HL-60/S4 (cell line): ENCODE results near the gene ZFR.

Experiments used
- in situ Hi-C: fragments of 300-500 bp; cut with MboI; formaldehyde crosslinking; loops from 2 replicates; pipeline ENCODE4 v1.14.3; 2022; ENCODE audit warnings: low sequenced_read_pairs

The ZFR gene

DNA sequence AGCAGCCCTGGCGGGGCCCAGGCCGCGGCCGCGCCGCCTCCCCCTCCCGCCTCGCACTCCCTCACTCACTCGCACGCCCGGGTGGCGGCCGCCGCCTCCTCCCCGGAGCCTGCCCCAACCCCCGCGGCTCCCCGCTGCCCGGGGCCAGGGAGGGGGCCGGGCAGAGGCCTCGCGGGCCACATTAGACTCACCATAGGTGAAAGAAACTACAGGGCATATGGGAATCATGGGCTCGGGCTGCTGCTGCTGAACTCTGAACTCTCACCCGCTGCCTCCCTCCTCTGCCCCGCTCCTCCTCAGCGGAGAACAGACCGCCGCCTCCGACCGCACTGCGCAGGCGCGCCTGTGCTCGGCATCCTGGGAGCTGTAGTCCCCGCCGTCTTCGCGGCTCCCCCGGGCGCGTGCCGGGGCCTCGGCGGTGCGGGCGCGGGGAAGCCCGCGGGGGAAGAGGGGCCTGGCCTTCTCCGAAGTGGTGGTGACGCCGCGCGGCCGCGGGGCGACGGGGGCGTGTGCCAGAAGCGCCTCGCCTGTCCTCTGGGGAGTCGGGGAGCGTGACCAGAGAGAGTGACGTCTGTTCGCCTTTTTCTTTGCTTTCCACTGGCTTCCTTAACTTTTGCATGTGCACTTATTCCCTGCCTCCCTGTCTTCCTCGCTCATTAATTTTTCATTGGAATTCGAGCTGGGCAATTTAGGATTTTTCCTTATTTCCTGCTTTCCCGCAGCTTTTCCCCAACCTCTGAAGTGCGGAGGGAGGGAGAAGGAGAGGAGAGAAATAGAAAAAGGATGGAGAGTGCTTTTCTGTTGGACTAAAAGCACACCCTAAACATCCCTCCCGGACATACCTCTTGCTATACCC lies at the start of gene ZFR:
Gene ZFR, minus strand, starts transcription at position 310 of the 856 bp plus-strand sequence. Its CDS starts 82 bp downstream, at position 228.
- in situ Hi-C loops, result no loop called here

DNA sequence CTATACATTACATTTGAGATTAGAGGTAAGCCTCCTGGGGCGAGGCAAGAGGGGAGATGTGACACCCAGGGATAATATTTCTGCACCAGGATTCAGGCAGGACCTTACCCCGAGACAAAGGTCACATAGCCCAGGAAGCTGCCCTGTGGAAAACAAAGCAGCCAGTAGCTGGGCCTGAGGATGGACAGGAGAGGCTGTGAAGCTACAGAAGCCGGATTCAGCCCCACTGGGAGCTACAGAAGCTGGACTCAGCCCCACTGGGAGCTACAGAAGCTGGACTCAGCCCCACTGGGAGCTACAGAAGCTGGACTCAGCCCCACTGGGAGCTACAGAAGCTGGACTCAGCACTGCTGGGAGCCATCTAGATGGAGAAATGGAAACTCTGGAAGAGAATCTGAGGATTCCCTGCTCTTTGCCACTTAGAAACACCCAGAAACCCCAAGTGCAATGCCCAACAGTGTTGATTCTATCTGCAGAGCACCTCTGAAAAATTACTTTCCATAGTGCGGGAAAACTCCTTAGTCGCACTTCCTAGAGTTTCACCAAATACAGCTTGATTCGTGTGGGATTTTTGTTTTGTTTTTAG lies 46.5 kb upstream of the ZFR start:
- in situ Hi-C loops, result no loop called here

DNA sequence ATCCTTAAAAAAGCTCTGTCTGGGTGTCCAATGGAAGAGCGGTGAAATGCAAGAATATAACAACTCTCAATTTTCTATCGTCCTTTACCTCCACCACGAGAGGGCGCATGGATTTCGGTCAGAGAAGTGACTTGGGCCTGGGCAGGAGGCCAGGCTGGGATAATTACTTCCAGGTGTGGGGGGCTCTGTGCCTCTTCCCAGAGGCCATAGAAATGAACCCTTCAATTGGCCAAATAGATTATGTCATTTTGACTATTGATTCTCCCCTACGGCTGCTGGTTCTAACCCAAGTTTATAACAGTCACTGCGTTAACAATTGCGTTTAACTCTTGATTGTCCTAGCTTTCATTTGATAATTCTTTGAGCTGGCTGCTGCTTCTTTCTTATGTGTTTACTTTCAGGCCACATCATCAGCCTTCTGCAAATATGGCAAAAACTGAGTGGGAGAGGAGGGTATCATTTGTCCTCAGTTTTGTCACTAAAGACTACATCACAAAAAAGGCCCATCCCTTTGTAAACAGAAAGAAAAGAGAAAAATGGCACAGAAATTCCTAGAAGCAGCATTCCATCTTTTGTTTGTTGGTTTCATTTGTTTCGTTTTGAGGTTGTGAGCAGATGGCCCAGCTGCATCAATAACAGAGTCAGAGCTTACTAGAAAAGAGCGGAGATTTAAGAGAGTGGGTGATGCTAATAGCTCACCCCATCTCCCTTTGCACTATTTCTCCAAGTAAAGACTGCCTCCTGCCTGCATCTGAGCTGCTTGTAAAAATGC lies 45.4 kb upstream of the ZFR start:
- in situ Hi-C loops, result loop anchor here (5.0 kb wide), 1 partner anchor 102 kb away; no protein-coding TSS in a partner anchor

DNA sequence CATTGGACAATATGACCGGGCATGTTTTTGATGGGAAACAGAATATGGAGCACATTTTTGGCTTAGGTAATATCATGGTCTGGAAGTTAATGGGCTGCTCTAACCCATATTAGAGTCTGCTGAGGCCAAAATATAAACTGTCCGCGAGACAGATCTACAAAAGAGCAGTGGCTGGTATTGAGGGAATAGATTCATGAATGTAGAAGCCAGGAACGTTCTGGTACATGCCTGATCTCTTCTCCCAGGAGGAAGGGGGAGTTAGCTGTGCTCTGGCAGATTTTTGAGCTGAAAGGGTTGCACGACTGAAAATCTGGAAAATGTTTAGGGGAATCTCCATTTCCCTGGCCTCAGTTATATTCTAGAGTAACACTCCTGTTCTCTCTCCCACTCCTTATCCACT lies 42.9 kb upstream of the ZFR start:
- in situ Hi-C loops, result loop anchor here (5.0 kb wide), 1 partner anchor 105 kb away; no protein-coding TSS in a partner anchor

DNA sequence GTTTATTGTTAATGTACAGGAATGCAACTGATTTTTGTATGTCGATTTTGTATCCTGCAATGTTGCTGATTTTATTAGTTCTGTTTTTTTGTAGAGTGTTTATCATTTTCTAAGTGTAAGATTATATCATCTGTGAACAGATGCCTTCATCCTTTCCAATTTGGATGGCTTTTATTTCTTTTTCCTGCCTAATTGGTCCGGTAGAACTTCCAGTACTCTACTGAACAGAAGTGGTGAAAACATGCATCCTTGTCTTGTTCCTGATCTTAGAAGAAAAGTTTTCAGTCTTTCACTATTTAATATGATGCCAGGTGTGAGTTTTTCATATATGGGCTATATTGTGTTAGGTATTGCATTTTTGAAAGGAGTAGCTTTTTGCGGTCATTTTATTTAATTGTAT lies 42.5 kb upstream of the ZFR start:
- in situ Hi-C loops, result loop anchor here (5.0 kb wide), 1 partner anchor 105 kb away; no protein-coding TSS in a partner anchor

DNA sequence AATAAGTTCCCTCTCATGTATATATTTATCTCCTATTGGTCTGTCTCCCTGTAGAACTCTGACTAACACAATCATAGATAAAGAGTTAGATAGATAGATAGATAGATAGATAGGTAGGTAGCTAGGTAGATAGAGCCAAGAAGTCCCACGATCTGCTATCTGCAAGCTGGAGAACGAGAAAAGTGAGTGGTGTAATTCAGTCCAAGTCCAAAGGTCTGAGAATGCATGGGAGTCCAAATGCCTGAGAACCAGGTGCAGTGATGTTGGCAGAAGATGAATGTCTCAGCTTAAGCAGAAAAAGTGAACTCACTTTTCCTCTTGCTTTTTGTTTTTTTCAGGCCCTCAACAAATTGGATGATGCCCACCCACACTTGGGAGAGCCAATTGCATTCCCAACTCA lies 37.7 kb upstream of the ZFR start:
- in situ Hi-C loops, result no loop called here

DNA sequence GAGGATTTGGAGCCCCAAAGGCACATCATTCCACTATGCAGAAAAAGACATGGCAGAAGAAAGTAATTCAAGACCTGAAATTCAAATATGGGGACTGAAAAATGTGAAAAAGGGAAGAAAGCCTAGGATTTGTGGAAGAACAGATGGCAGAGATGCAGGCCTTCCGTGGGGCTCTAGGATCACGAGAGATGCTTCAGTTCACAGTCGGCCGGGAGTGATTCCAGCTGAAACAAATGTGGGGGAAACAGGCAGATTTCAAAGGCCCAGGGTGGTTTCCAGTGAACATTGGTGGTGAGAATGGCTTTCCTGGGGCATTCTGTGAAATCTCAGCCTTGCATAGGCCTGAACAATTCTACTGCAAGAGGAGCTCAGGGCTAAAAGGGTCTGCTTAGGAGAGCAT lies 34.6 kb upstream of the ZFR start:
- in situ Hi-C loops, result no loop called here

DNA sequence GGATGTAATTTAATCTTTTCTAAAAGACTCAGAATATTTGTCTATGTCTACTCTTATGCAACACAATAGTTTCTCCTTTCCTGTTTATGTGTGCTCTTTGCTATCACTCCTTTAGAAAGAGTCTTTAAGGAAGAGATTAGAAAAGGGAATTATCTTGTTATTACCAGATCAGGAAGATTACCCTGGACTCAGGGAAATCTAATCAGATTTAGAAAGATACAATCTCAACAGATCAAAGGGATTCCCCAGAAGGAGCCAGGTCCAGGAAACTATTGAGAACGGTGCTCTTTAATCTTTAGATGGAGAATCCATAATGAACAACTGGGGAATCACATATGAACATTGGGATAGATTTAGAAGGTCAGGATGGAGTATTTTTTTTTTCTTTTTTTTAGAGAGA lies 32.4 kb upstream of the ZFR start:
- in situ Hi-C loops, result no loop called here

DNA sequence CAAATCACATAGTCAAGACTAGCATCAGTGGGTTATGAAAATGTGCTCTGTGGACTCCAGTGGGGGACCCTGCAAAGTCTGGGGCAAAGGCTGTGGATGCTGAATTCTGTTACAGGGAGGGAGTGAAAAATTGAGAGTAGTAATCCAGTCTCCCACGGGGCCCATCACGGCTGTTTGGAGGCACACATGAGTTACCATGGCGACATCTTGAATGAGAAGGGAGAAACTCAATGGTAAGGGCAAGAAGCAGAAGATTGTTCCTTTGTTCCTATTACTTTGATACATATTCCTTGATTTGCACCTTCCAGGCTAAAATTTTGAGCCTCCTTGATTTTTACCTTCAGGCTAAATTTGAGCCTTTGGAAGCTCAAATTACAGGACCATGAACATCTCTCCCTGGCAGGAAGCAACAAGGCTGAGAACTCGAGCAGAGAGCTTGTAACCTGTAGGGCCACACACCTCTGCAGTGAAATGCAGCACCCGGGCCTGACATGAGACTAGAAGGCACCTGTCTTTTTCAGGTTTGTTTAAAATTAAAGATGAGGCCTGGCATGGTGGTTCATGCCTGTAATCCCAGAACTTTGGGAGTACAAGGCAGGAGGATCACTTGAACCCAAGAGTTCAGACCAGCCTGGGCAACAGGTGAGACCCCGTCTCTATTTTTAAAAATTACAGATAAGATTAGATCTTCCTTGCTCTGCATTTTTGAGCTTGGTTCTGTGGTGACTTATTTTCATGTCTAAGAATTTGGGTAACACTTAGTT lies 31.0 kb upstream of the ZFR start:
- in situ Hi-C loops, result no loop called here

DNA sequence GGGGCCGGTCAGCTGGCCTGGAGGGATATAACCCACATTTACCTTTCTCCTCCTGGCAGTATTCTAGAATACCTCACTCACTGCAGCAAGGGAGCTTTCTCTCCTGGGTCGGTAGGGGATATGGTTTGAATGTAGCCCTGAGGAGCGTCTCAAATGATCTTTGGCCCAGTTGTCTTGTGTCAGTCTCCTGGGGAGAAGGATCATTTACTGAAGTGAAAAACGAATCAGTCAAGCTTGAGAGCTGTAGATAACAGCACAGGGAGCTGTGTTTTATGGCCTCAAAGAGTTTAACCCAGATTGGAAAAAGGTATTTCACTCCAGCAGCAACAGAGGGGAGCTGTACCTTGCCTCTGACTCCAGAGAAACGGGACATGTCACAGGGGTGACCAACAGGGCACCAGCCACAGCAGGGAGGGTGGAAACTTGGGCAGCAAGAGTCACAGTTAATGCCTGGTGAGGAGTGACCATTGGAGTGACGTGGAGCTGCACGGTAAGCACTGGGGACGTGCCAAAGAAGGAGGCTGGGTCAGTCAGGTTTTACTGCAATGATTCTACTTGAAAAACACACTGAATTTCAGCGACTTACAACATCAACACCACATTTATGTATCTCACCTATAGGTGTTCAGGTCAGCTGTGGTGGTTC lies 29.8 kb upstream of the ZFR start:
- in situ Hi-C loops, result no loop called here

DNA sequence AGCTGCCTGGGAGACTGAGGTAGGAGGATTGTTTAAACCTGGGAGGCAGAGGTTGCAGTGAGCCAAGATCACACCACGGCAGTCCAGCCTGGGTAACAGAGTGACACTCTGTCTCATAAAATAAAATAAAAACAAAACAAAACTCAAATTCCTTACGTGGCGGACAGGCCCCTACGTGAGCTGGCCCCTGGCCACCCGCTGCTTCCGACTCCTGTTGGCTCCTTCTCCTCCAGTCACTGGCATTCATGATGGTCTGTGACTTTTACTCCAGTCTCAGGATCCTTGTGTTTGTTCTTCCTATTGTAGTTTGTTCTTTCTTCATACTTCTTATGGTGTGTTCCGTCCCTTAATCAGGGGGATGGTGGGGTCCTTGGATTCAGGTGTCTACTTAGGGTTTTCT lies 28.5 kb upstream of the ZFR start:
- in situ Hi-C loops, result no loop called here

DNA sequence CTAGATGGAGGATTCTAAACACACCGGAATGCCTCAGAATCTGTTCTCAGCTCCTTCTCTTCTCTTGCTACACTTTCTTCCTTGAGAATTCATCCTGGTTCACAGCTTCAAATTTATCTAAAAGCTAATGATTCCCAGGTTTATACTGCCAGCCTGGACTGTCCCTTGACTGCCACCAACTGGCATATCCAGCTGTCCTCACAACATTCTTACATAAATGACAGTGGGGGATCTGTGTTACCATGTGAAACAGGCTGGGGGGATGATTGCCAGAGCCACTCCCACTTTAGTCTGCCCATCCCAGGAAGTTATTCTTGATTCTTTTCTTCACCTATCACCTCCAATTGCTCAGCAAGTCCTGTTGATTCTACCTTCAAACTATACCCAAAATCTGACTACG lies 27.2 kb upstream of the ZFR start:
- in situ Hi-C loops, result no loop called here

DNA sequence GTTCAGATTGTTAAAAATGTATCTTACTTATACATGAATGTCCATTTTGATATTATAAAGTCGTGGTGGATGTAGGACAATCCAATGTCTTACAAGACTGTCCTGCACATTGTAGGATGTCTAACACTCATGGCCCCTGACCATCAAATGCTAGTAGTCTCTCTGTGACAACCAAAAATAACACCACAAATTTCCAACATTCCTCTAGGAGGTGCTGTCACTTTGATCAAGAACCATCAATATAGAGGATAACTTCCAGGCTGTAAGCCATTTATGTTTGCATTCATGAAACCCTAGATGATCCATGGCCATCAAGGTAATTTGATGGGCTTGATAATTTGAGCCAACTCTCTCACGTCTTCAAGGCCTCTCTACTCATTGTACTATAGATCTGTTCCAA lies 20.5 kb upstream of the ZFR start:
- in situ Hi-C loops, result no loop called here

DNA sequence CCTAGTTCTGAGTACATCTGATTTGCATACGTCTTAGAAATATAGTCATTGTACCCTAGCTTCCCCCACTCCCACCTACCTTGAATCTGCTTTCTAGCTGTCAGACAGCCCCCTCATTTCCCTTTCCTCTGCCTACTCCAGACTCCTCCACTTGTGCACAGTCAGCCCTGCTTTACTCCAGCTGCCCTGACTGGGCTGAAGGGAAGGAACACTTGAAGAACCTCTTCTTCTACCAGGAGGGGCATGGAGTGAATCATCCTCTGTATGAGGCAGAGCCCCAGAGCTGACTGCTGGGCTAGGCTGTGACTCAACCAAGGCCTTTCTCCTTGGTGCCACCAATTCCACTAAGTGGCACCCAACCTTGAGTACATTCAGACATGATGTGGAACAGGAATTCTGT lies 18.1 kb upstream of the ZFR start:
- in situ Hi-C loops, result no loop called here

DNA sequence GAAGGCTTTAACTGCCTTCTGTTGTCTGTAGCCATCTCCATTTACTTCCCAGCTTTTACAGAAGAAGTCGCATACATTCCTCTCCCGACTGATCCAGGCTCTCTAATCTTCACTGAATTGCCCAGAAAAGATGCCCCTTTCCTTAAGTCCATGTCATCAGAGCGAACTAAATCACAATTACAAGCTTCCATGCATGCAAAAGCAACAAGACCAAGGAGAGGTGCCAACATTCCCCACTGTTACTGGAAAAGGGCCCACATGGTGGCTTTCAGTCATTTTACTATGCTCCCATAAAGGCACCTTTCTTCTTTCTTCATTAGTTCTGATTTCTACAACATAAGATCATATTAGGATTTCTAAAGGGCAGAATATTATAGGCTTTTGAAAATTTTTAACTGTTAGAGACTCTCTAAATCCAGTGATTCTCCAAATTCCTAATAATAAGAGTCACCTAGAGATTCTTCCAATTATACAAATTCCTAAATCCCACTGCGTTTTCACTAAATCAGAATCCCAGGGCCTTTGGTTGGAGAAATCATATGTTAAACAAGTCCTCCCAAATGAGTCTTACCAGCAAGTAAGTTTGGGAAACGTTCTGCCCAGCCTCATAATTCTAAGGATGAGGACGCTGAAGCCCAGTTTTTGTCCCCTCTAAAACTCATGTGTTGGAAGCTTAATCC lies 17.0 kb upstream of the ZFR start:
- in situ Hi-C loops, result no loop called here

DNA sequence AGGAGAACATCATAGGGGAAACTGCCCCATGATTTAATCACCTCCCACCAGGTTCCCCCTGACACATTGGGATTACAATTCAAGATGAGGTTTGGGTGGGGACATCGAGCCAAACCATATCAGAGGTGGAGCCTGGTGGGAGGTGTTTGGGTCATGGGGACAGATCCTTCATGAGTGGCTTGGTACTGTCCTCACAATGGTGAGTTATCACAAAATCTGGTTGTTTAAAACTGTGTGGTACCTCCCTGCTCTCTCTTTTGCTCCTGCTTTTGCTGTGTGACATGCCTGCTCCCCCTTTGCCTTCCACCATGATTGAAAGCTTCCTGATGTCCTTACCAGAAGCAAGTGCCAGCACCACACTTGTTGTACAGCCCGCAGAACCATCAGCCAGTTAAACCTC lies 16.2 kb upstream of the ZFR start:
- in situ Hi-C loops, result no loop called here

DNA sequence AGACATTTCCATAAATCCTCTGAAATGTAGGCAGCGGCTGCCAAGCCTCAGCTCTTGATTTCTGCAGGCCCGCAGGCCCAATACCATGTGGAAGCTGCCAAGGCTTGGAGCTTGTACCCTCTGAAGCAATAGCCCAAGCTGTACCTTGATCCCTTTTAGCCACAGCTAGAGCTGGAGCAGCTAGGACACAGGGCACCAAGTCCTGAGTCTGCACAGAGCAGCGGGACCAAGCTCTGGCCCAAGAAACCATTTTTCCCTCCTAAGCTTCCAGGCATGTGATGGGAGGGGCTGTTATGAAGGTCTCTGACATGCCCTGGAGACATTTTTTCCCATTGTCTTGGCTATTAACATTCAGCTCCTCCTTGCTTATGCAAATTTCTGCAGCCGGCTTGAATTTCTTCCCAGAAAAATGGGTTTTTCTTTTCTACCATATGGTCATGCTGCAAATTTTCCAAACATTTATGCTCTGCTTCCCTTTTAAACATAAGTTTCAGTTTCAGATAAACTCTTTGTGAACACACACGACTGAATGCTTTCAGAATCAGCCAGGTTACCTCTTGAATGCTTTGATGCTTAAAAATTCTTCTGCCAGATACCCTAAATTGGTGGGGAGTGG lies 14.4 kb upstream of the ZFR start:
- in situ Hi-C loops, result no loop called here

DNA sequence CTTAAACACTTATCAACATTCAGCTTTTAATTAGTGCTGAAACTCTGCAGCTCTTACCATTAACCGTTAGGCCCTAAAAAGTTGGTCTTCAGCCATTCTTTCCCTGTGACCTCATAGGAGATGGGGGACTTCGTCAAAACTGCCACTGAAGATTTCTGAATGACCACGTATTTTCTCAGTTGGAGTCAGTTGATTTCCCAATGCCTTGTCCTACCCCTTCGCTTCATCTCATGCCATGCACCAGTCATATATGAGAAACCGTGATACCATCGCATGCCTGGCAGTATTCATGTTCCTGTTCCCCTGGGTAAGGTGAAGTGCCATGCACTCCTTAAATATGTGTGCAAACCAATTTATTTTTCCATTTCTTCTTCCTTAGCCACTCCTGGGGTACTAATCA lies 10.8 kb upstream of the ZFR start:
- in situ Hi-C loops, result no loop called here

DNA sequence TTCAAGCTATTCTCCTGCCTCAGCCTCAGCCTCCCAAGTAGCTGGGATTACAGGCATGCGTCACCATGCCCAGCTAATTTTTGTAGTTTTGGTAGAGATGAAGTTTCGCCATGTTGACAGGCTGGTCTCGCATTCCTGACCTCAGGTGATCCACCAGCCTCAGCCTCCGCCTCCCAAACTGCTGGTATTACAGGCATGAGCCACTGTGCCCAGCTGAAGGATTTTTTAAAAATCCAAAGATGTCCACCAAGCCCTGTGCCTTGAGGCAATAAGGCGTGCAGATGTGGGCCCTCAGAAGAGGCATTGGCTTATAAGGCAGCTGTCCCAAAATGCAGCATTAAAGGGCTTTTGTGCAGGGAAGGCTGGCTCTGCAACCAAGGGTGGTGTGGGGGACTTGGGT lies 10.3 kb upstream of the ZFR start:
- in situ Hi-C loops, result no loop called here
